HG03135 (cell line): Measurements from ENCODE around the gene NFYC.

Source experiments
- ATAC-seq: cut with Tn5 transposase; IDR thresholded peaks from one replicate; pipeline ENCODE4 v1.9.1; 2021; ENCODE audit warnings: mild to moderate bottlenecking, moderate library complexity; ENCODE audit not compliant: unreplicated experiment

The NFYC gene

GRCh38 chr1:40794974-40795715 is 103.6 kb downstream of the NFYC start:
- ATAC-seq, result no peak

GRCh38 chr1:40795811-40796586 is 104.5 kb downstream of the NFYC start:
- ATAC-seq, result no peak

- ATAC-seq, result no peak
Measured at GRCh38 chr1:40796939-40797667, 105.6 kb downstream of the NFYC start.

- no peak for ATAC-seq
Measured at GRCh38 chr1:40797668-40798010, 106.1 kb downstream of the NFYC start.

- ATAC-seq, result no peak
Measured at GRCh38 chr1:40798366-40799281, 107.1 kb downstream of the NFYC start.

GRCh38 chr1:40799351-40799867 is 107.9 kb downstream of the NFYC start:
- ATAC-seq, result no peak

GRCh38 chr1:40801742-40802077 is 110.2 kb downstream of the NFYC start:
- ATAC-seq, result no peak

- ATAC-seq, result peak; percentile 71
Measured at GRCh38 chr1:40802078-40802741, 110.7 kb downstream of the NFYC start.

GRCh38 chr1:40802742-40803113 is 111.2 kb downstream of the NFYC start:
- ATAC-seq, result no peak

- ATAC-seq, result no peak
Measured at GRCh38 chr1:40803447-40803846, 111.9 kb downstream of the NFYC start.

- ATAC-seq, result no peak
Measured at GRCh38 chr1:40803902-40804301, 112.4 kb downstream of the NFYC start.

- ATAC-seq, result no peak
Measured at GRCh38 chr1:40806240-40806639, 114.7 kb downstream of the NFYC start.

GRCh38 chr1:40806731-40807695 is 115.5 kb downstream of the NFYC start:
- no peak for ATAC-seq

- ATAC-seq, result no peak
Measured at GRCh38 chr1:40808002-40808401, 116.5 kb downstream of the NFYC start.

GRCh38 chr1:40808444-40808843 is 116.9 kb downstream of the NFYC start:
- ATAC-seq, result no peak

GRCh38 chr1:40808909-40809308 is 117.4 kb downstream of the NFYC start:
- no peak for ATAC-seq

- ATAC-seq, result no peak
Measured at GRCh38 chr1:40810927-40811326, 119.4 kb downstream of the NFYC start.

GRCh38 chr1:40815420-40815819 is 123.9 kb downstream of the NFYC start:
- no peak for ATAC-seq

- no peak for ATAC-seq
Measured at GRCh38 chr1:40817791-40818263, 126.3 kb downstream of the NFYC start.
